HG02678 (cell line): Measurements from ENCODE around the gene WNT3A.

ENCODE experiments used
- ATAC-seq: cut with Tn5 transposase; IDR thresholded peaks from one replicate; pipeline ENCODE4 v1.9.1; 2021; ENCODE audit warnings: mild to moderate bottlenecking, moderate library complexity; ENCODE audit not compliant: unreplicated experiment

Gene WNT3A

DNA sequence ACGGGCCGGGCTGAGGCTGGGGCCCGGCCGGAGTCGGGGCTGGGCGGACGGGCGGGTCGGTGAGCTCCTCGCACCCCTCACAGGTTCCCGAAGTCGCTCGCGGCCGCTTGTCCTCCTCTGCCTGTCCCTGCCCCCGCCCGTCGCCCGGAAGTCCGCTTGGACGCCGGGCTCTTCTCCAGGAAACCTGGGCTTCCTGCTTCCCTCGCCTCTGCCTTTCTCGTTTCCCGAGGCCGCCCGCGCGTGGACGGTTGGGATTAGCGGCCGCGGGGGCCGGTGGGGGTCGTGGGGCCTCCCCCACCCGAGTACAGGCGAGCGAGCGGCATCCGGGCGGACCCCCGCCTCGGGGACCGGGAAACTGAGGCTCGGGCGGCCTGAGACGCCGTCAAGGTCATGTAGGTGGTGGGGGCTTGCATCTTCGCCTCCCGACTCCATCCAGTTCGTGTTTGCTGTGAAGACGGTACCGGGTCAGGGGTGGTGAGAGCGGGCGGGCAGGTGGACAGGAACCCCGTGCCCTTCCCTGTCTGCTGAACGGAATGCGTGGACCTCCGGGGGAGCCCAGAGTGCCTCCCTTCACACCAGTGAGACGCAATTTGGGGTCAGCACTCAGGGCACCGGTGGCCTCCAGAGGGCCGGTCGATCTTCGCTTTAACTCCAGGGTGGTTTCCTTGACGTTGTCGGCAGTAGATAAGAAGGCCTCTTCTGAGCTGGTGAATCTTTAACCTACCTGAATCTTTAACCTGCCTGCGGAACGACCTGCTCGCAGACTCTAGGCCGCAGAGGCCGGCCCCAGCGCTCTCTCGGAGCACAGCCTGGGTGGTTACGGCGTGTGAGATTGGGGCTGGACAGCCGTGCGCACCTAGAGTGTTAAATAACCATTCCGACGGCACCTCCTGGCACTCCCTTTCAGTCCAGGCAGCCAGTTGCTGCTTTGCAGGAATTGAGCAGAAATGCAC, 76.4 kb downstream of the WNT3A start:
- ATAC-seq = peak; percentile 17

DNA sequence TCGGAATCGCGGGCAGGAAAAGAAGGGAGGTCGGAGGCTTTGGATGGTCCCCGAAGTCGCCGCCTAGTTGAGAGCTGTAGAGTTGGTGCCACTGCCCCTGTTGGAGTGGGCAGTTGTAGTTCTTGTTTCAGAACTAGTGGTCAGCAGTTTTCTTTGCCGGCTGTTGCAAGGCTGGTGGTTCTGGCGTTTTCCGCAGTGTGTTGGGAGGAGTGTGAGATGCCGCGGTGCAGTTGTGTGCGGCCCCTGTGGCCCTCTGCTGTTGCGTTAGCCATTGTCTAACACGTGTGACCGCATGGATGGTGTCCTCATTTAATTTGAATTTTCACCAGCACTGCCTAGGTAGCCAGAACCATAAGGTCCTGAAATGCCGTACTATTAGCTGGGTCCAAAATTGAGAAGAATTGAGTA, 77.1 kb downstream of the WNT3A start:
- no peak for ATAC-seq

DNA sequence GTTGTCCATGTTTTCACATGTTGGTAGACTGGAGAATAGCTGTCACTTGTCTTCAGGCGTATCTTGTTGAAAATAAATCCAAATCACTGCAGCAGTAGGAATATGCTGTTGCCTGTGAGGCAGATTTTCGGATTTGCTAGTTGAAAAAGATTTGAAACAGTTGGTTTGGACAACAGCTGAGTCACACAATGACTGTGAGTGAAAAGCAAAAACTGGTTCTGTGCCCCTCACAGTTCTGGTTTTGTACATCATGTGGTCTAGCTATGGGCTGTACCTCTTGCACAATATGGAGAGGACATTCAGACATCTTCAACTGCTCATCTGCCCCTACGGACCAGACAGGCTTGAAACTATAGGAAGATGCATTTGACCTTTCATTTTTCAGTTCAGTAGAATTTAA, 77.5 kb downstream of the WNT3A start:
- ATAC-seq = no peak

DNA sequence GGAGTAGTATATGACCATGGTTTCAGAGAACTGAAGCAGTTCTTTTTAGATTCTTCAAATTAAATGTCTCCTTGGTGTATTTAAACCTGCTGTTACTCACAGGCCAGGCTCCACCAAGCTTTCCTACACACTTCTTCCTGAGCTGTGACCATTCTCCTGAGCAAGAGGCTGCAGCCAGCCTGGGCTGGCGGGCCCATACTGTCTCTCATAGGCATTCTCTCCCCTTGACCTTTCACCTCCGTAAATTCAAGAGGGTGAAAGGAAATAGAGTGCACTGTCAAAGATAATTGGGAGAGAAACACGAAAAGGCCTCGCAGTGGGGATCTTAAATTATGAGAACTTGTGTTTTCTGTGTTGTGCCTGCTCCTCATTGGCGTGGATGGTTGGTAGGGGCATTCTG, 78.0 kb downstream of the WNT3A start:
- ATAC-seq = no peak

DNA sequence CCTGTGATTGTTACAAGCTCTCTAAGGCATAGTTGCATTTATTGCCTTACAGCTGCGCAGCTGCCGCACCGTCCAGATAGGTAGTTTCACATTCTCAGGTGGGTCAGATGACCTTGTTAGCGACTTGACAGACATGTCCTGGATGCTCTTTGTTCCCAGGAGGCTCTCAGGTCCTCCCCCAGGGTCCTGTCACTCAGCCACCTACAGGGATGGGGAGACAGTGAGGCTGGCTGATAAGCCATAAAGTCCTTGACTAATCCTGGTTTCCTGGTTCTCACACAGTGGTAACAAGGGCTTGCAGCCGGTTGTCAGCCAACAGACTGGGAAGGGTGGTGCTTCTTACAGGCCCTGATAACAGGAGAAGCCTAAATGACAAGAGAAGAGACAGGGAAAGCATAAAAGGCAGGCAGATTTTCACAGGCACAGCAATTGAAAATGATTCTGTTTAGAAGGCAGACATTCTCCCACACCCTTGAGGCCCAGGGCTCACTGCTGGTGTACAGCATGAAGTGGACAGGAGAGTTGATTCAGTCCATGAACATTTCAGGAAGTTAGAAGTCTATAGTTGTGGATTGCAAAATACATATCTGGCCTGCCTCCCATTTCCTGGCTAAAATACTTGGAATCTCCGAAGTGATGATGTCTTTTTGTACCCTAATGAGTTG, 78.6 kb downstream of the WNT3A start:
- ATAC-seq = no peak

DNA sequence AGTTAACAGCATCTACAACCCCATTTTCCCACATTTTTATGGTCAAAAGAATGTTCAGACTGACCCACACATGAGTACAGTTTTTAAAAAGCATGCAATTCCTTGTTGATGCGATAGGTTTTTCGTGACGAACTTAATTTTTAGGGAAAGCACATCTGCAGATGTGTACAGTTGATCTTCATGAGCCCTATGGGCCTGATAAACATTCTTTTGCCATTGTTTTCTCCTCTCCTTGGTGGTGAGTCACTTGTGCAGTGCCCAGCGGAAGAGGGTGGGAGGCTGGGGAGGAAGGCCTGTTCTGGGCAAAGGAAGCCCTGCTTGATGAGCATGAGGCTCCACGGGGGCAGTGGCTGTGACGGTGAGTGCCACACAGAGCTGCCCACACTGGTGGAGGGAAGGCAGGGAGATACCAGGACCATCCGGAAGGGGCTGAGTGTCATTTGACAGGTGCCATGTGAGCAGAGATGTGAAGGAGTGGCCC, 81.0 kb downstream of the WNT3A start:
- no peak for ATAC-seq

DNA sequence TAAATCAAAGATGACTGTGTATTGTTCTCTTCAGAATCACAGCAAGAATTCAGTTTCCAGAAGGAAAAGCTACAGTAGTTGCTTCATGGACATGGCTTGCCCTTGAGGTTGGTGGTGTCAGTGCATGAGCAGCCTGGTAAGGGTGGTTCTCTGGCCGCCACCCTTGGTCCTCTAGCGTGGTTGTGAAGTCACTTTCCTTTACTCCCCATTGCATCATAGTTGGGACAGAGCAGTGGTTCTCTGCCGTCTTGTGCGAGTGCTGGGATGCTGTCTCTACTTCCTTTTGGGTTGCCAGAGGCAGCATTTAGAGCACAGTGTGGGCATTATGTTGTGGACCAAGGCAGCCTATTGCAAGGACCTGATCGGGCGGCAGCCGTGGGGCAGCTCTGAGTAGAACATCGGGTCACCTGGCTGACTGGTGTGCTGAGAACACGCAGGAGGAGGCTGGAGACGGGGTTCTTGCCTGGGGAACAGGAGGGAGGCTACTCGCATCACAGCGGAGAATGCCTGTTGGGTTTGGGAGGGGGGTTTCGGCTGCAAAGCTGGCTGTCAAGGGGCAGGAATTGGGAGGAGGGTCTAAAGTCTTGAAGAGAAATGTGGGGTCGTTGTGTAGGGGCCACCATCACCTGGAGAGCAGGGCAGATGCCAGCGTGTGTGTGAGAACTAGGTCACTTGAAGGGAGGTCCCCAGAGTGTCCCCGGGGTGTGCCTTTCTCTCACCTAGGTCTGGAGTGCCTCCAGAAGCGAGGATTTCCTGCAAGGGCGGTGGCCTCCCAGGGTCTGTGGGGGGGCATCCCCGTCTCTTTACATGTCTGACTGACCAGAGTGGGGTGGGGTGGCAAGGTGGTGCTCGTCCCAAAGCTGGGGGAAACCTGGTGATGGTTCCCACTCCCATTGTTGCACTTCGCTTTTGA, 82.0 kb downstream of the WNT3A start:
- no peak for ATAC-seq

DNA sequence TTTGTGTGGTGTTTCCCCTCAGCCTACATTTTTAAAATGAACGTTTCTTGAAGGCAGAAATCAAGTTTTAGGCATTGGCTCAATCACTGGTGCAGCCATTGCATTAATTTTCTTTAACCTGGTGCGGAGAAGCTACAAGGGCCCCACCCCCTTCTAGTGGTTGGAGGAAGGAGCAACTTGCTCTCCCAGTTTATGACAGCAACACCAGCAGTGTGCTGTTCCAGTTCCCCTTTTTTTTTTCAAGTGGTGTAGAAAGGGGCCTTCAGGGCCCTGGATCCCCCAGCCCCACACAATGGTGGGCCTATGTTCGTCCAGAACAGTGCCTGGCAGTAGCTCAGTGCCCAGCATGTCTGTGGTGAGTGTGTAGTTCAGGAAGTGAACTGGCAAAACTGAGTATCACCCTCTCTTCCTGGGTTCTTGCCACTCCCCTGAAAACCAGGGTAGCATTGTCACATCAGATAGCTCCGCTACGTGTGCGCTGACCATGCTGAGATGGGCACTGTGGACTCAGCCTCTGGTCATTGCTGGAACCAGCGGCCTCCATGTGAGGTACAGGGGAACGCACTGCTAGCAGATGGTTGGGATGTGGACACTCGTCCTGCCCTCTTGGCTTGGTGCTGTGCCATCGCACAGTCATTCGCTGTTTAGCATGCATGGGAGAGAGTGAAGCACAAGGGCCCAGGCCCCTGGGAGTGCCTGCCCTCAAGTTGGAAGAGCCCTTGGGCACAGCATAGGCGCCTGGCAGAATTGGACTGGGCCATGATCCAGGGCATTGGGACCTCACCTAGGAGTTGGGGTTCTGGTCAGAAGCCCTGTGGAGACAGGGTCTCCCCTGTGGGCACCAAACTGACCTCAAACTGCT, 83.0 kb downstream of the WNT3A start:
- ATAC-seq = no peak

DNA sequence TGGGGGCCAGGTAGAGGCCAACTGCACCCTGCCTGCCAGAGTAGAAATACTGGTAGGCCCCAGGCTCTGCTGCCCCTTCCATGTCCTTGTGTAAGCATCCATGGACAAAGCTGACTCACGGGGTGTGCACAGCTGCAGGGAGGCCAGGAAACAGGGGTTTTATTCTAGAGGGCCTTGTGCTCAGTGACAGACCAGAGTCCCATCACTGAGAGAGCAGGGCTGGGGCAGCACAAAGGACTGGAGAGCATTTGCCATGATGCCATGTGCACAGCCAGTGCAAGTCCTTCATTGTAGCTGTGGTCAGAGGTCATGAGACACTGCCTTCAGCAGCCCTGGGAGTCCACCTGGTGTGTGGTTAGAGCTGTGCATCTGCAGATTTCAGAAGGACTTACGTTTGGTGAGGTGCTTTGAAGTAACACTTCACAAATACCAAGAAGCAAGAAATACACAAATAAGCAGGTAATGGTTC, 83.8 kb downstream of the WNT3A start:
- peak; percentile 66 for ATAC-seq

DNA sequence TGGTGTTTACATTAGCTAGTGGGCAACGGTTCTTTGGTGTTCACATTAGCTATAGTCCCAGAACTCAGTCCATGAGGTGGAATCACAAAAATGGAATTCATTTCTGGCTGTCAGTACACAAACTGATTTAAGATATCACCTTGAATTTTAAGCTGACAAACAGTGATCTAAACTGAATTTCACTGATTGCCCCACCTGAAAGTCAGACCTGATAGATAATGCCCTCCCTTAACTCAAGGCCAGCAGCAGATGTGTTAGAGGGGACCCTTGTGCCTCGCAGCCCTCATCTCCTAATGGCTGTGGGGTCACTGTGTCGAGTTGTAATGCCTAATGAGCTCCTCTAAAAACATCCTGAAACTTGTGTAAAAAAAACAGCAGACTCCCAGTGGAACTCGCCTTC, 84.3 kb downstream of the WNT3A start:
- no peak for ATAC-seq

DNA sequence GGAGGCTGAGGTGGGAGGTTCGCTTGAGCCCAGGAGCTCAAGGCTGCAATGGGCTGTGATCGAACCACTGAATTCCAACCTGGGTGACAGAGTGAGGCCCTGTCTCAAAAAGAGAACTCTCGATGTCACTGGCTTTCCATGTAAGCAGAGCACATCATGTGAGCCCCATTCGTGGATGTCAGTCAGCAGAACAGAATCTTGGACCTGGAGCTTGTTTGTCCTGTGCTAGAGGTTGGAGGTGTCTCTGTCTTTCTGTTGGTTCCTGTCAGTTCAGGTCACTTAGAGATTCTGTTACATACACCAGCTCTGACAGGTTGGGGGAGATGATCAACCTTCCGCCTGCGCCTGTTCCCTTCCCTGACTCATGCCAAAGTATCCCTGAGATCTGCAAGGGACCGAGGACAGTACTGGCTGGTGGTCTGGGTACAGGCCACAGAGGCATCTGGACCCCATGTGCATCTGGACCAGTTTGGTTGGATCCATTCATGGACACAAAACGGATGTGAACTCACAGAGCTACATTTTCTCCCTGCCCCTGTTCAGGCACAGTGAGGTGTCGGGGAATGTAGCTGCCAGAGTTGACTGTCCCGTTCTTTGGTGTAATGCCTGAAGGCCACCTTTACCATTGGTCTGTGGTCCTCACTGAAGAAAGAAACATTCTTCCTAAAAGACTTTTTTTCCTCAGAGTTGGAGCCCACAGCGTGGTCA, 85.7 kb downstream of the WNT3A start:
- ATAC-seq = no peak

DNA sequence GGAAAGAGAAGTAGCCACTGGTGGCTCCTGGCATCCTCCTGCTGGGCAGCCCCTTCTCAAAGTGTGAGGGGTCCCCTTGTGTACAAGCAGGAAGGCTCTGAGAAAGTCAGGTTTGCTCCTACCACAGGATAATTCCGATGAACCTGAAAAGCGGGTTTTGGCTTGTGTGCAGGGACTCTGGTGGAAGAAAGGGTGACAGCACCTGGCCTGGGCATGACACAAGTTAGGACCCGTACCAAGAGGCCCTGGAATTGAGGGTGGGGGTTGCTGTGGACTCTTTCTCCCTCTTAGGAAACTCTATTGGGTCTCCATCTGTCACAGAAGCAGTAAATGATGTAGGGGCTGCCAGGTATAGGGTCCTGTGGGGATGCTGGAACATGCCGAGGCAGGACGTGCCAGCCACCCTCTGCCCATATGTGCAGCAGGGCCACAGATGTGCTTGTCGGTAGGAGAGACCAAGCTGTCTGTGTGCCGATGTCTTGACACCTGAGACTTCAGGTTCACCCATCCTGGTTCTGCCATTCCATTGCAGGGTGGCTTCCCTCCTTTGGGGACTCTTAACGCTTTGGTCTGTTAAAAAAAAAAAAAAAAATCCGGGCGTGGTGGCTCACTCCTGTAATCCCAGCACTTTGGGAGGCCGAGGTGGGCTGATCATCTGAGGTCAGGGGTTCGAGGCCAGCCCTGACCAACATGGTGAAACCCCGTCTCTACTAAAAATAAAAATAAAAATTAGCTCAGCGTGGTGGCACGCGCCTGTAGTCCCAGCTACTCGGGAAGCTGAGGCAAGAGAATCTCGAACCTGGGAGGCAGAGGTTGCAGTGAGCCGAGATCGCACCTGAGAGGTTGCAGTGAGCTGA, 86.5 kb downstream of the WNT3A start:
- ATAC-seq = no peak

DNA sequence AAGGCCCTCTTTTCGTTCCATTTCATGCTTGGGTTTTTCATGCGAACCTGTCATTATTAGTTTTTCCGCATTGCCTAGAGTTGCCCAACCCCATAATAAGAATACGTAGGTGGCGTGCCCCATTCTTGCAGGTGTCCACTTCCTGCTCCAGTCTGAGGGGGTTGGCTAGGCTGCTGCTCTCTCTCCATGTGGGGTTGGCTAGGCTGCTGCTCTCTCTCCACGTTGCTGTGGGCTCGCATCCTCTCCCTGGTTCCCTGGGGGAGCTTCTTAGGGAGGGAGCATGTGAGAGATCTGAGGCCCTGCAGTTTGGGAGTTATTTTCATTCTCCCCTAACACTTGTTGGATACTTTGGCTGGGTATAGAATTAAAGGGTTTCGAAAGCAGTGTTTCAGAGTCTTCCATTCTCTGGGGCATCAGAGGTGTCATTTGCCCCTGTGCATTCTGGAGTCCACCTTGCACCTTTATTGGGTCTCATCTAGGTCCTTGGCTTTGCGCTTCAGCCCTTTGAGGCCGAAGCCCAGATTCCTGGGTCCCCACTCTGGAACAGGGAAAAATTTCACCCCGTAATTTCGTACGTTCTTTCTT, 87.7 kb downstream of the WNT3A start:
- ATAC-seq = no peak

DNA sequence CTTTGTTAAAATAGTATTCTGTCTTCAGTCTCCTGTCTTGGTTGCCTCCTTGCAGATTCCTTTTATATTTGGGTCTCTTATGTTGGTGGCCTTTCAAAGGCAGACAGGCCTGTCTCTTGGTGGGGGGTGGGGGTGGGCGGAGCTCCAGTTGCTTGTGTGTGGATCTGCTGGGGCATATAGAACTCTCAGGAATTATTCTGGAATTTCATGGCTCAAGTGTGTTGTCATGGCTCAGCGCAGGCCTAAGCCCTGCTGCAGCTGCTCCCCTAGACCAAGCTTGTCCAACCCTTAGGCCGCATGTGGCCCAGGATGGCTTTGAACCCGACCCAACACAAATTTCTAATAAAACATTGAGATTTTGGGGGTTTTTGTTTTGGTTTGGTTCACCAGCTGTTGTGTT, 88.4 kb downstream of the WNT3A start:
- no peak for ATAC-seq

DNA sequence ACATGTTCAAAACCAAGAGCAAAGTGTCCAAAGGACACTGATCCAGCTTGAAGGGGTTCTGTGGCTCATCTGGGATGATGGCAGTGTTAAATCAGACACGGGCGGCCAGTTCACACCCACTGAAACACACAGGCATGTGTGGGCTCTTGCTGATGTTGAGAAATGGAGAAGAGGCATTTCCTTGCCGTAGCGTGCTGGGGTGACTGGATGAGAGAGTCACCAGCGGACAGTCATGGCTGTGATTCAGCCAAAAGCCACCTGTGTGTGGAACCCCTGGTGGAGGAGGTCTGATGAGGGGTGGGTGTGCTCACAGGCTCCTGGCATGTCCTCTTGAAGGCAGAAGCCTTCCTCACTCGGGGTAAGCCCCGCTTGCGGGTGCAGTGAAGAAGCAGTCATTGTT, 89.1 kb downstream of the WNT3A start:
- no peak for ATAC-seq

DNA sequence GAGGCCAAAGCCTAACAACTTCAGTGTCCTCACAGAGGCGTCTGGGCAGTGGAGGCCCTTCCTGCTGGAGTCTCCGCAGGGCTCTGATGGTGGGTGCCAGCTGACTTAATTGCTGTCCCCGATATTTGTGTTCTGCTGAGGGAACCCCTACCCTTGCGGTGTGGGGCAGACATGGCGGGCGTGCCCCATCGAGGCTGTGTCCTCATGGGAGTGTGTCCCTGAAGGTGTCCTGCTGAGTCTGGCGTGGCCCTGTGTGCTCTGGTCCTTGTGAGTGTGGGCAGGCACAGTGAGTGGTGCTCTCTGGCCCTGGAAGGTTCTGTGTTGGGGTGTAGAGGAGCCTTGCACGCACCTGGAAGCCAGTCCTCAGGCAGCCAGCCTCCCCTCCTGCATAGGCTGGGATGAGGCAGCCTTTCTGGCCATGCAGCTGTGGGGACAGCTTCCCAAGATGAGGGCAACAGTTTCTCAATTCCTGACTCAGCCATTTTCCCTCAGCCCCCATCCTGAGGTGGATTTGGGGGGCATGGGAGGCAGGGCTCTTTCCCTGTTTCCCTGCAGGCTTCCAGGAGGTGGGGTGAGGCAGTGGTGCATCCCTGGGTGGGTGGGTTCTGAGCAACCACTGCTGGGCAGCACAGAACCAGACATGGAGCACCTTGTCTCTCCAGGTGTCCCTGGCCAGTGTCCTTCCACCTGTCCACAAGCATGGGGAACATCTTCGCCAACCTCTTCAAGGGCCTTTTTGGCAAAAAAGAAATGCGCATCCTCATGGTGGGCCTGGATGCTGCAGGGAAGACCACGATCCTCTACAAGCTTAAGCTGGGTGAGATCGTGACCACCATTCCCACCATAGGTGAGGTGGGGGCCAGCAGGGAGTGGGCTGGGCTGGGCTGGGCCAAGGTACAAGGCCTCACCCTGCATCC, 89.9 kb downstream of the WNT3A start:
- ATAC-seq = no peak
